GM21526 (cell line): Measurements from ENCODE around the gene ZER1.
"Not testable (repeated sequence)": the region's sequence is repeated elsewhere in the genome, so short reads cannot be mapped to it uniquely, and the experiment has no call there.

Experiments
- ATAC-seq: cut with Tn5 transposase; IDR thresholded peaks from one replicate; pipeline ENCODE4 v1.9.1; 2021; ENCODE audit warnings: moderate library complexity; ENCODE audit not compliant: unreplicated experiment, low FRiP score

The ZER1 gene

GRCh38 chr9:128788445-128788844 lies 16.7 kb upstream of the ZER1 start:
- ATAC-seq, result no peak

- no peak for ATAC-seq
Measured at GRCh38 chr9:128787659-128788058, 15.9 kb upstream of the ZER1 start.

- peak; percentile 66 for ATAC-seq
Measured at GRCh38 chr9:128786681-128787601, 15.2 kb upstream of the ZER1 start, which contains the start of gene TBC1D13. Gene TBC1D13 (plus strand): TSS chr9:128787253. CDS start chr9:128787354, 101 bp downstream.

GRCh38 chr9:128785427-128785826 lies 13.7 kb upstream of the ZER1 start:
- ATAC-seq, result no peak

- no peak for ATAC-seq
Measured at GRCh38 chr9:128782669-128783068, 10.9 kb upstream of the ZER1 start.

GRCh38 chr9:128781187-128782070 lies 9.7 kb upstream of the ZER1 start:
- no peak for ATAC-seq

- ATAC-seq, result not testable (repeated sequence)
Measured at GRCh38 chr9:128780093-128780492, 8.4 kb upstream of the ZER1 start.

GRCh38 chr9:128774804-128775203 lies 3.1 kb upstream of the ZER1 start:
- ATAC-seq, result no peak

GRCh38 chr9:128773049-128773448 lies 1.3 kb upstream of the ZER1 start:
- ATAC-seq, result no peak

GRCh38 chr9:128771094-128771721 lies 519 bp downstream of the ZER1 start:
- ATAC-seq, result peak; percentile 28

GRCh38 chr9:128770286-128771030 lies 1.3 kb downstream of the ZER1 start:
- ATAC-seq, result no peak

GRCh38 chr9:128768606-128769005 lies 3.1 kb downstream of the ZER1 start:
- ATAC-seq, result no peak

- no peak for ATAC-seq
Measured at GRCh38 chr9:128765499-128765898, 6.2 kb downstream of the ZER1 start.

GRCh38 chr9:128764361-128764760 lies 7.4 kb downstream of the ZER1 start:
- ATAC-seq, result no peak

- ATAC-seq, result no peak
Measured at GRCh38 chr9:128762671-128763449, 8.9 kb downstream of the ZER1 start.

GRCh38 chr9:128757602-128758001 lies 14.1 kb downstream of the ZER1 start:
- no peak for ATAC-seq

GRCh38 chr9:128753627-128754026 lies 18.1 kb downstream of the ZER1 start:
- ATAC-seq, result no peak

- ATAC-seq, result no peak
Measured at GRCh38 chr9:128750926-128751595, 20.7 kb downstream of the ZER1 start.

- no peak for ATAC-seq
Measured at GRCh38 chr9:128747241-128747640, 24.5 kb downstream of the ZER1 start.
